ENCODE measurements around the gene IGF2BP2.
"Not testable (repeated sequence)": the region's sequence is repeated elsewhere in the genome, so short reads cannot be mapped to it uniquely, and the experiment has no call there.

The IGF2BP2 gene

DNA sequence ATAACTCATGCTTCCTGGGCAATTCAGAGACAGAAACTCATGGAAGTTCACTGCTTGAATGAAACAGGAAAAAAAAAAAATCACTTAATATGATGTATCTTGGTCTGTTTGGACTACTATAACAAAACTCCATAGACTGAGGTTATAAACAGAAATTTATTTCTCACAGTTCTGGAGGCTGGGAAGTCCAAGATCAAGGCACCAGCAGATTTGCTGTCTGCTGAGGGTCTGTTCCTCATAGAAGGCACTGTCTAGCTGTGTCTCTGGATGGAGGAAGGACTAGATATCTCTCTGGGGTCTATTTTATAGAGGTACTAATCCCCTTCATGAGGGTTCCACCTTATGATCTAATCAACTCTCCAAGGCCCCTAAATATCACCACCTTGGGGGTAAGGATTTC, 119.3 kb downstream of the IGF2BP2 start:
- DNase-seq, result no peak

DNA sequence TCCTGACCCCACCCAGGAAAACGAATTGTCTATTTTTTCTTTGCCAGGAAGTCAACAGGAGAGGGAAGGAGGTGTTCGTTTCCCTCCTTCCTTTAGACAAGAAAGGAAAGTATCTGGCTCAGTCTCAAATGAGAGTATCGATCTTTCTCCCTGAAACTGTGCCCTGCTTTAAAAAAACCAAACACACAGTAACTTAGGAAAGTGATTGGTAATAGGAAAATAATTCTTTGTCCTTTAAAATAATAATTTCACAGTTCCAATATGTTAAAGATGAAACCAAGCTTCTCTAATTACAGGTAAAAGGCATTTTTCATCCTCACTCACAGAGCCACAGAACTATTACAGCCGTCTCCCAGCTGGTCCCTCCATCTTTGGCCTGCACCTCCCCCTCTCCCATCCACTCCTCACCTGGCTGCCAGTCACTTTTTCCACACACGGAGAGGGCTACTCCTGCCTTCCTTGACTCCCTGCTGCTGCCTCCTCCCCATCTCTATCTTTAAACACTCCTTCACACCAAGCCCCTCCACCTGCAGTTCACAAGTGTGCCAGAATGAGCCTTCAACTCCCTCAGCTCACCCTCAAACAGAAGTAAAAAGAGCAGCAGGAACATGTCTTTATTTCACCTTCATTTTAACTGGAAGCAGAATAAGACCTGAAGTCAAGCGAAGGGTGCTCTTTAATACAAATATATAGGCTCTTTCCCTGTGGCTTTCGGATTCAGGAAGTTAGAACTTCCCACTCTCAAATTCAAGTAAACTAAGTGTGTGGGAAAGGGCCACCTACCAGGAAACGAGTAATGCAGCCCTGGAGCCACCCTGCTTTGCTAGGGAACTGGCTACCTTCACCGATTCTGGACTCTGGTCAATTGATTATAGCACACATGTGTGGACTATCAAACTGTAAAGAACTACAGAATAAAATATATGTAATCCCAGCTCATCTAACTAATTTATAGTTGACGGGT, 122.3 kb downstream of the IGF2BP2 start:
- no peak for DNase-seq

DNA sequence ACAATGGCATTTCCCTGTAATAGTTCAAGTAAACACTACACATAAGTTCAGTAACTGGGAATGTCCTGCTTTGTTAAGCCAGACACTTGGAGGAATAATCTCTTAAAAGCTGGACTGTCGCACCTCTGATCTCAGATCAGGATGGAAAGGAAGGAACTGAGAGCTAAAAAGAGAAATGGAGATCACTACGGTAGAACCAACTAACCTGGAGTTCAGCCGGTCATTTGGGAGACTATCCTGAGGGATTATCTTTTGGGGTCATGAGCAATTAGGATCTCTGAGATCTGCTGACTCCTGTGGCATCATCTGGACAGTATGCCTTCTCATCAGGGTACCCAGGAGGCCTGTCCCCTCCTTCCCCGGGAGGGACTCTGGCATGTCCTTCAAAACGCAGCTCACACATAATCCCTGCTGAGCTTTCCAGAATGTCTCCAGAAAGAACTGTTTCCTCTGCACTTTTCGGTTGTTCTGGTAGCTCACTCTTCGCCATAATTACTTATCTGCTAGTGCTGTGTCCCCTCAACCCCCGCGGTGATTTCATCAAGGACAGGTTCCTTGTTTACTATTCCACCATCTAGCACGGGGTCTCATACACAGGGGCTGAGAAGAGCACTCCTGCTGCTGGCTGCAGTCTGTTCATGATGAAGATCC, 123.1 kb downstream of the IGF2BP2 start:
- no peak for DNase-seq

- no peak for DNase-seq
Measured at GRCh38 chr3:185699927-185700326, 124.9 kb downstream of the IGF2BP2 start.

GRCh38 chr3:185697228-185697627, 127.6 kb downstream of the IGF2BP2 start:
- DNase-seq, result not testable (repeated sequence)

DNA sequence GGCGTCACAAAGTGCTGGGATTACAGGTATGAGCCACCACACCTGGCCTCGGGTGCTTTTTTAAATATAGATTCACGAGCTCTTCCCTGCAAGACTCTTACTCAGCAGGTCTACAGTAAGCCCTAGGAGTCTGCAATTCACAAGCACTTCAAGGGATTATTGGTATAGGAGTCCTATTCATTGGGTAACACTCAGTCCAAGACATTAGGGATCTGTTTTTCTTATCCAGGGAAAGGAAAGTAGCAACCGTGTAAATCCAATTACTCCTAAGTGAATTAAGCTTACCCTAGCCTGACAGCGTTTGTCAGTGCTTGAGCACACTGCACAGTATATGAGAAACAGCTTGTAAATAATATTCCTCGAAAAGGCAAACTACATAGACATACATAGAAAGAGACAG, 128.8 kb downstream of the IGF2BP2 start:
- no peak for DNase-seq

DNA sequence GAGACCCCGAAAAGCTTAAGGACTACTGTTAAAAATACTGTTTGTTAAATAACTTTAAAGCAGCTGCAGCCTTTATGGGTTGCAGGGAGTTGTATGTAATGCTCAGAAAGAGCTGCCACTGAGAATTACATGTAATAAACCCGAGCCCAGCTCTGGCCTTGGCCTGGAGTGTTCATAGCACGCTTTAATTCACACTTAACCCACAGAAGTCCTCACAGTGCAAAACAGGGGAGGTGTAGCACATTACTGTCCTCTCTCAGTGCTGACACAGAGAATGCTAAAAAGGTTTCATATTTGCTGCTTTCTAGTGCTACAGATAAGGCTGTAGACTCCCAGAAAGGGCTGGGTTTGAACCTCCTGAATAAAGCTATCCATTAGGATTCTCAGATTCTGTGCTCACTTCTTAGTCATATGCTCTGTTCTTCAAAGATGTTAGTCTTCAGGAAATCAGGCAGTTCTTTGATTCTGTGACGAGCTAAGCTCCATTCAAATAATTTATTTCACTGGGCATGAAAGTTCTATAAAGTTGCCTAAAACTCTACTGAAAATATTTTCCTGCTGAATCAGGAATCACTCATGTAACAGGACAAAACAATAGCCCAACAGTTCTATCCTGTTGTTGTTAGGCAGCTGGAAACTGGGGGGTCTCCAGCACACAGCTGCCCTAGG, 130.7 kb downstream of the IGF2BP2 start:
- no peak for DNase-seq

GRCh38 chr3:185691622-185692021, 133.2 kb downstream of the IGF2BP2 start:
- no peak for DNase-seq

DNA sequence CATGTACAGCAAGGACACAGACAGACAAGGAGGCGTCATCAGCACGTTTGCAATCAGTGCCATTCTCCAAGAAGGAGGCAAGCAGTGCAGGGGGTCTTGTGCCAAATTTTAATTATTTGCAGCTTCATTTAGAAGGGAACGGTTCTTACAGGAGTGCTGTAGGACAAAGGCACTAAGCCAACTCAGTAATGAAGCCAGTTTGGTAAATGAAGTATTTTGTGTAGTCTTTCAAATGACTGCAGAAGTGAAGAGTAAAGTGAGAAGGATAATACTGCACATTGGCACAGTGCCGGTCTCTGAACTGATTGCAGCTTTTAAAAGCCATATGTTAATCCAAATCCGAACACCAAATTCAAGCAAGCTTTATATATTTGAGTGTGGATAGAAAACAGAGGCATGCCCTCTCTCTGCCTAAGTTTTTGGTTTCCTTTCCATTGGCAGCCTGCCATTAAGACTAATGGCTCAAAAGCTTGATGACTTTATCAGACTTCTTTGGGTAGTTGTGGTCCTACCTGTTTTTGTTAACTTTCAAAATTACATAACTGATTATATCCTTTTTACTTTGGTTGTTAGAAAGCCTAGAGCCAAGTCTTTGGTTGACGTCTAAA, 137.5 kb downstream of the IGF2BP2 start:
- no peak for DNase-seq

DNA sequence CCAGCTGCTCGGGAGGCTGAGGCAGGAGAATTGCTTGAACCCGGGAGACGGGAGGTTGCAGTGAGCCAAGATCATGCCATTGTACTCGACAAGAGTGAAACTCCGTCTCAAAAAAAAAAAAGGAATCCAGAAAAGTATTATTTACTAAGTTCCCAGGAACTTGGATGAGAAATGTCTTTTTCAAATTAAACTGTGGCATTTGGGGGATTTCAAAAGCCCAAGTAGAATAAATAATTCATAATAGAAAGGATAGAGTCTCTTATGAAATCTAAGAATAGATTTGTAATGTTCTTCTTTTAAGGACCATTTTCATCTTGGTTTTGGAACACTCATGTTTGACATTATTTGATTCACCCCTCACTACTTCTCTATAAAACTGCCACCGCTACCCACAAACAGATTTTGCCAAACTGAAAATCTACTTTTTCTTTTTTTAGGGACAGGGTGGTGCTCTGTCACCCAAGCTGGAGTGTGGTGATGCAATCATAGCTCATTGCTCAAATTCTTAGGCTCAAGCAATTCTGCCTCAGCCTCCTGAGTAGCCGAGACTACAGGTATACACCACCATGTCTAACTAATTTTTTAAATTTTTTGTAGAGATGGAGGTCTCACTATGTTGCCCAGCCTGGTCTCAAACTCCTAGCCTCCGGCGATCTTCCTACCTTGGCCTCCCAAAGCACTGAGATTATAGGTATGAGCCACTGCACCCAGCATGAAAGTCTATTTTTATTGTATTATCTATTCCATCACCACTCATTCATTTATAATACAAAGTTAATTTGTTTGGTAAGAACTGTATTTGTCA, 139.4 kb downstream of the IGF2BP2 start:
- no peak for DNase-seq

- no peak for DNase-seq
Measured at GRCh38 chr3:185680231-185680630, 144.6 kb downstream of the IGF2BP2 start.

- no peak for DNase-seq
Measured at GRCh38 chr3:185678027-185678426, 146.8 kb downstream of the IGF2BP2 start.

DNA sequence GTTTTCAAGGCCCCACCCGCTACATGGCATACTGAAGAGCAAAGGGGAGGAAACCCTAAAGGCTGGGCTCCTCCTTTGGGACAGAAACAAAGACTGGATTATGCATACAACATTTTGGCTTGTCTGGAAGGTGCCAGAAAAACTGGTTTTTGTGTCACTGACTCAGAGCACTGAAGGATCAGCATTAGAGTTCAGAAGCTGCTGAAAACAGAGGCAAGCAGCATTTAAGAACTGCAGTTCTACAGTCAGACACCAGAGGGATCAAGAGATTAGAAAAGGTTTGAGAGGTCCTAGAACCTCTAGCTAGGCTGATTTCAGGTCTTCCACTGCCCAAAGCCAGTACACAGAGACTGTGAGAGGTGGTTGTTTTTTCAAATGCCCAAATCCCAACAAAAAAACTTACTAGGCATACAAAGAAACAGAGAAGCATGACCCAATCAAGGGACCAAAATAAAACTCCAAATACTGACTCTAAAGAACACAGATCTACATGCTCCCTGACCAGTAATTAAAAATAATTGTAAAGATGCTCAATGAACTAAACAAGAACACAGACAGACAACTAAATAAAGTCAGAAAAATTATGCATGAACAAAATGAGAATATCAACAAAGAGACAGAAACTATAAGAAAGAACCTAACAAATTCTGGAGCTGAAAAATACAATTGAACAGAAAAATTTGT, 147.6 kb downstream of the IGF2BP2 start:
- DNase-seq, result peak; percentile 4

GRCh38 chr3:185667574-185667973, 157.3 kb downstream of the IGF2BP2 start:
- no peak for DNase-seq

DNA sequence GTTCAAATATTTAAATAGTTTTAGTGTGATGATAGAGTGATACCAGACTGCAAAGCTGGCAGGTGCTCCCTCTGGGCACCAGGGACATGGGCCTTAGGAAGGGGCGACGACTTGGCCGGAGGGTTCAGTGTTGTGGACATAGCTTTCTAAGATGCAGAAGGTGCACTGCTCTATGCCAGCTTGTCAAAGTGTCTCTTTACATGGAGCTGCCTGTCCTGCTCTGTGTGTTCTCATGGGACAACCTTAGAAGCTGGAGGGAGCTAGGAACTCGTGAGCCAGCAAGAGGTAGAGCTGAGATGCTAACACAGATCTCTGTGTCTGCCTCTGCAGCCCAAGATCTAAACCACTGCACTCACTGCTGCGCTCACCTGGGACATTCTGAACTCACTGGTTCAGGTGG, 160.9 kb downstream of the IGF2BP2 start:
- no peak for DNase-seq

- DNase-seq, result no peak
Measured at GRCh38 chr3:185661772-185662171, 163.1 kb downstream of the IGF2BP2 start.

- DNase-seq, result not testable (repeated sequence)
Measured at GRCh38 chr3:185661296-185661695, 163.5 kb downstream of the IGF2BP2 start.

DNA sequence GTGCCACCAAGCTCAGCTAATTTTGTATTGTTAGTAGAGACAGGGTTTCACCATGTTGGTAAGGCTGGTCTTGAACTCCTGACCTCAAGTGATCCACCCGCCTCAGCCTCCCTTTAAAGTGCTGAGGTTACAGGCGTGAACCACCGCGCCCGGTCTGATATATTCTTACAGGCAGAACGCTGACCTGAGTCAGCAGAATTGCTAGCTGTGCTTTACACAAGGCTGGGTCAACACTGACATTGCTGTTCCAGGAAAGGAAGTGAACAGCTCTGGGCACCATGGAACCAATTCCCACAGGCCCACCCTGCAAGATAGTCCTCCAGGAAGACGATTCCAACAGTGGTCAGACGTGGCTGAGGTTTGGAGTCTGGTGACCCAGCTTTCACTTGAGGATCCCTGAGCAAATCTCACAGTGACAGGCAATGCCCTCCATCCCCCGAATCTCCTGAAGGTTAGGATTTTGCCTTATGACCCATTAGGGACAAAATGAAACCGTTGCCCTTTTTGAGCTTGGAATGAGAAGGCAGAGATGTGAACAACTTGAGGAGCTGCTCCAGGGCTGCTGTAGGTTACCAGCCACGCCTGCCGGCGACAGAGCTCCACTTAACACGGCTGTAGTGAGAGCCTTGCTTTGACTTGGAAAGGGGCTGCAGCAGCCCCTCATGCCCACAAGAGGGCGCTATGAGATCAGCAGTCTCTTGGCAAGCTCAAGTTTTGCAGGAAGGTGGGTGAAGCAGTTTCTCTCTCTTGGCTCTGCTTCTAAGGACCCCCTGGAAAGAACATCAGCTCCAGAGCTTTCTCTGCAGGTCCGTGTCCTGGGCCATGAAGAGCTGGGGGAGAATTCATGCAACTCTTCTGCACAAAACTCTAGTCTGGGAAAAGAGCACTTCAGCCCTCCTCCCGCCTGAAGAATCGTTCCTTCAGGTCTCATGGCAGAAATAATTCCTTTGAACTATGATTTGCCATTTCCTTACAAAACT, 164.6 kb downstream of the IGF2BP2 start:
- peak; percentile 50 for DNase-seq

GRCh38 chr3:185658943-185659342, 165.9 kb downstream of the IGF2BP2 start:
- DNase-seq, result no peak

- no peak for DNase-seq
Measured at GRCh38 chr3:185658504-185658912, 166.3 kb downstream of the IGF2BP2 start.

Data from CD4-positive, alpha-beta T cell treated with Interleukin-4 for 4 hours (primary cell).